ENCODE results near the gene ACSL1.

Gene ACSL1

DNA sequence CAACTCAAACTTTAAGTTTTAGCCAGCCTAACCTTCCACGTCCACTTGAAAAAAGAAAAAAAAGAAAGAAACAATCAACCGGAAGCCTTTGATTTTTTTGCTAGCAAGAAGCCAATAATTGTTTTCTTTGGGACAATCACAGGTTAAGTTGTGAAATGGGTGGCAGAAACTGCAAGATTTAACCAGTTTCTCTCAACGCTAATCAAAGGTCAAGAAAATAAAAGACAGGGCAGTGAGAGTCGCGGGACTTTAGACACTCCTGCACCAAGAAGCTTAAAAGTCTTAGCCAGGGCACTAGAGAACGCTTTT is 1.0 kb downstream of the ACSL1 start:
- H3K27me3 ChIP-seq (ENCODE audit: control insufficient read depth in 1 of 2, insufficient read depth in 2 of 2, low read length in 2 of 2): peaks cover 0 to 4% of the 10 kb centered on the region in 2 donors
- no peaks in the 10 kb centered on the region for H3K36me3 ChIP-seq (ENCODE audit: control insufficient read depth in 1 of 2, insufficient read depth in 2 of 2, low read length in 2 of 2)
- H3K27ac ChIP-seq (ENCODE audit: low read depth, low read length): no peak overlapping the region
- H3K9ac ChIP-seq (ENCODE audit: low read depth in 1 of 2, low read length in 2 of 2): peak overlapping the region; percentile 42 to 59
- H3K4me1 ChIP-seq (ENCODE audit: control insufficient read depth in 1 of 2, insufficient read depth in 2 of 2, low read length in 2 of 2): peaks cover 6 to 10% of the 10 kb centered on the region in 2 donors
- H3K4me3 ChIP-seq (ENCODE audit: low read depth in 1 of 2, low read length in 2 of 2): peak overlapping the region; percentile 67 to 75
- no peaks in the 10 kb centered on the region for H3K9me3 ChIP-seq (ENCODE audit: control insufficient read depth in 1 of 2, low read length in 2 of 2)

- peaks cover 0 to under 1% of the 10 kb centered on the region in 2 donors for H3K27me3 ChIP-seq (ENCODE audit: control insufficient read depth in 1 of 2, insufficient read depth in 2 of 2, low read length in 2 of 2)
- no peak overlapping the region for H3K27ac ChIP-seq (ENCODE audit: low read depth, low read length)
- peak overlapping the region in 1 of 2 donors; percentile 75 for H3K4me3 ChIP-seq (ENCODE audit: low read depth in 1 of 2, low read length in 2 of 2)
- no peaks in the 10 kb centered on the region for H3K36me3 ChIP-seq (ENCODE audit: control insufficient read depth in 1 of 2, insufficient read depth in 2 of 2, low read length in 2 of 2)
- no peak overlapping the region for H3K9ac ChIP-seq (ENCODE audit: low read depth in 1 of 2, low read length in 2 of 2)
- no peaks in the 10 kb centered on the region for H3K9me3 ChIP-seq (ENCODE audit: control insufficient read depth in 1 of 2, low read length in 2 of 2)
- H3K4me1 ChIP-seq (ENCODE audit: control insufficient read depth in 1 of 2, insufficient read depth in 2 of 2, low read length in 2 of 2): peaks cover 6 to 10% of the 10 kb centered on the region in 2 donors
Measured at GRCh38 chr4:184824081-184824775, 1.5 kb downstream of the ACSL1 start.

- H3K4me3 ChIP-seq (ENCODE audit: low read depth in 1 of 2, low read length in 2 of 2): no peak overlapping the region
- H3K9ac ChIP-seq (ENCODE audit: low read depth in 1 of 2, low read length in 2 of 2): no peak overlapping the region
- peaks cover 6 to 10% of the 10 kb centered on the region in 2 donors for H3K4me1 ChIP-seq (ENCODE audit: control insufficient read depth in 1 of 2, insufficient read depth in 2 of 2, low read length in 2 of 2)
- H3K27me3 ChIP-seq (ENCODE audit: control insufficient read depth in 1 of 2, insufficient read depth in 2 of 2, low read length in 2 of 2): no peaks in the 10 kb centered on the region
- no peaks in the 10 kb centered on the region for H3K9me3 ChIP-seq (ENCODE audit: control insufficient read depth in 1 of 2, low read length in 2 of 2)
- H3K36me3 ChIP-seq (ENCODE audit: control insufficient read depth in 1 of 2, insufficient read depth in 2 of 2, low read length in 2 of 2): no peaks in the 10 kb centered on the region
- no peak overlapping the region for H3K27ac ChIP-seq (ENCODE audit: low read depth, low read length)
Measured at GRCh38 chr4:184823014-184823413, 2.8 kb downstream of the ACSL1 start.

DNA sequence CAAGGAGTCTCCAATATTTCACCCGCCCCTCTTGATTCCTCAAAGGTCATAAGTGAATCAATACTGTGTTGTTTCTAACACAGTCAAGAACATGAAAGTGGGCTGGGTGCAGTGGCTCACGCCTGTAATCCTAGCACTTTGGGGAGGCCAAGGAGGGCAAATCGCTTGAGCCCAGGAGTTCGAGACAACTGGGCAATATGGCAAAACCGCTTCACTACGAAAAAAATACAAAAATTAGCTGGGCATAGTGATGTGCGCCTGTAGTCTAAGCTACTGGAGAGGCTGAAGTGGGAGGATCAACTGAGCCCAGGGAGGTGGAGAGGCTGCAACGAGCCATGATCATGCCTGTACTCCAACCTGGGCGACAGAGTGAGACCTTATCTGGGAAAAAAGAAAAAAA is 3.4 kb downstream of the ACSL1 start:
- Histone ChIP-seq H3K27me3 (ENCODE audit: control insufficient read depth in 1 of 2, insufficient read depth in 2 of 2, low read length in 2 of 2) (no peaks in the 10 kb centered on the region), H3K9ac (ENCODE audit: low read depth in 1 of 2, low read length in 2 of 2) (no peak overlapping the region), H3K4me3 (ENCODE audit: low read depth in 1 of 2, low read length in 2 of 2) (no peak overlapping the region), H3K27ac (ENCODE audit: low read depth, low read length) (no peak overlapping the region), H3K4me1 (ENCODE audit: control insufficient read depth in 1 of 2, insufficient read depth in 2 of 2, low read length in 2 of 2) (peaks cover 6 to 10% of the 10 kb centered on the region in 2 donors), H3K36me3 (ENCODE audit: control insufficient read depth in 1 of 2, insufficient read depth in 2 of 2, low read length in 2 of 2) (no peaks in the 10 kb centered on the region), H3K9me3 (ENCODE audit: control insufficient read depth in 1 of 2, low read length in 2 of 2) (no peaks in the 10 kb centered on the region)

- Histone ChIP-seq H3K36me3 (ENCODE audit: control insufficient read depth in 1 of 2, insufficient read depth in 2 of 2, low read length in 2 of 2) (no peaks in the 10 kb centered on the region), H3K9me3 (ENCODE audit: control insufficient read depth in 1 of 2, low read length in 2 of 2) (no peaks in the 10 kb centered on the region), H3K4me1 (ENCODE audit: control insufficient read depth in 1 of 2, insufficient read depth in 2 of 2, low read length in 2 of 2) (peaks cover 6 to 7% of the 10 kb centered on the region in 2 donors), H3K9ac (ENCODE audit: low read depth in 1 of 2, low read length in 2 of 2) (no peak overlapping the region), H3K4me3 (ENCODE audit: low read depth in 1 of 2, low read length in 2 of 2) (no peak overlapping the region), H3K27me3 (ENCODE audit: control insufficient read depth in 1 of 2, insufficient read depth in 2 of 2, low read length in 2 of 2) (no peaks in the 10 kb centered on the region), H3K27ac (ENCODE audit: low read depth, low read length) (no peak overlapping the region)
Measured at GRCh38 chr4:184821242-184821641, 4.5 kb downstream of the ACSL1 start.

DNA sequence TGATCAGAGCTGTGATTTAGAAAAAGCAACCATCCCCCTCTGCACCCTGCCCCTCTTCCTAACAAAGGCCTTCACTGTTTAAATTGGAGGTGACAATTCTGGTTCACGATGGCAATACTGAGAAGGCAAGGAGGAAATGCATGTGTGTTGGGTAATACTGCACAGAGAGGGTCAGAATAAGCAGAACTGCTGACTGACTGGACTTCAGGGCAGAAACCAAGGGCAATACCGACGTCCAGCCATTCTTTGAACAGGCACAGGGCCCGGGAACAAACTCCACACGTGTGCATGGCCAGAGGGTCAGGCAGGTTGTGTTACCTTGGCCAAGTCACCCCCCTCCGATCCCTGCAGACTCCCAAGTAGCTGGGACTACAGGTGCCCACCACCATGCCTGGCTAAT is 6.0 kb downstream of the ACSL1 start:
- Histone ChIP-seq H3K36me3 (ENCODE audit: control insufficient read depth in 1 of 2, insufficient read depth in 2 of 2, low read length in 2 of 2) (no peaks in the 10 kb centered on the region), H3K9me3 (ENCODE audit: control insufficient read depth in 1 of 2, low read length in 2 of 2) (no peaks in the 10 kb centered on the region), H3K9ac (ENCODE audit: low read depth in 1 of 2, low read length in 2 of 2) (no peak overlapping the region), H3K4me1 (ENCODE audit: control insufficient read depth in 1 of 2, insufficient read depth in 2 of 2, low read length in 2 of 2) (peaks cover 11 to 16% of the 10 kb centered on the region in 2 donors), H3K4me3 (ENCODE audit: low read depth in 1 of 2, low read length in 2 of 2) (no peak overlapping the region), H3K27ac (ENCODE audit: low read depth, low read length) (no peak overlapping the region), H3K27me3 (ENCODE audit: control insufficient read depth in 1 of 2, insufficient read depth in 2 of 2, low read length in 2 of 2) (no peaks in the 10 kb centered on the region)

DNA sequence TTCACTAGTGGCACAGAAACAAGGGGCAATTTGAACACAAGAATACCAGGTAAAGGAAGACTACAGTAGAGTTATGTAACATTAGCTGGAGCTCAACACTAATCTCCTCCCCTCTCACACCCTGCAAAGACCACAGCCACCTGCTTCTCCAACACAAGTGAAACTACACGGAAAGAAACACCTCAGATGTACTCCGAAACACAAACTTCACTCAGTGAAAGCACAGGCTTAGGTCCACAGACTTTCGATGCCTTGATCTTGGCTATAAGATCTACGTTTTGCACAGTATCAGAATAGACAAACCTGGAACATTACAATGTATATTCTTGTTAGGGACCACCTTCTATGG is 7.6 kb downstream of the ACSL1 start:
- Histone ChIP-seq H3K9me3 (ENCODE audit: control insufficient read depth in 1 of 2, low read length in 2 of 2) (no peaks in the 10 kb centered on the region), H3K27ac (ENCODE audit: low read depth, low read length) (no peak overlapping the region), H3K4me3 (ENCODE audit: low read depth in 1 of 2, low read length in 2 of 2) (no peak overlapping the region), H3K4me1 (ENCODE audit: control insufficient read depth in 1 of 2, insufficient read depth in 2 of 2, low read length in 2 of 2) (peaks cover 16% of the 10 kb centered on the region in 2 donors), H3K9ac (ENCODE audit: low read depth in 1 of 2, low read length in 2 of 2) (no peak overlapping the region), H3K27me3 (ENCODE audit: control insufficient read depth in 1 of 2, insufficient read depth in 2 of 2, low read length in 2 of 2) (no peaks in the 10 kb centered on the region), H3K36me3 (ENCODE audit: control insufficient read depth in 1 of 2, insufficient read depth in 2 of 2, low read length in 2 of 2) (no peaks in the 10 kb centered on the region)

GRCh38 chr4:184817494-184818215 is 8.1 kb downstream of the ACSL1 start:
- Histone ChIP-seq H3K4me3 (ENCODE audit: low read depth in 1 of 2, low read length in 2 of 2) (no peak overlapping the region), H3K9ac (ENCODE audit: low read depth in 1 of 2, low read length in 2 of 2) (no peak overlapping the region), H3K4me1 (ENCODE audit: control insufficient read depth in 1 of 2, insufficient read depth in 2 of 2, low read length in 2 of 2) (peaks cover 16% of the 10 kb centered on the region in 2 donors), H3K27ac (ENCODE audit: low read depth, low read length) (no peak overlapping the region), H3K36me3 (ENCODE audit: control insufficient read depth in 1 of 2, insufficient read depth in 2 of 2, low read length in 2 of 2) (no peaks in the 10 kb centered on the region), H3K9me3 (ENCODE audit: control insufficient read depth in 1 of 2, low read length in 2 of 2) (no peaks in the 10 kb centered on the region), H3K27me3 (ENCODE audit: control insufficient read depth in 1 of 2, insufficient read depth in 2 of 2, low read length in 2 of 2) (no peaks in the 10 kb centered on the region)

- Histone ChIP-seq H3K4me3 (ENCODE audit: low read depth in 1 of 2, low read length in 2 of 2) (no peak overlapping the region), H3K4me1 (ENCODE audit: control insufficient read depth in 1 of 2, insufficient read depth in 2 of 2, low read length in 2 of 2) (peaks cover 16% of the 10 kb centered on the region in 2 donors), H3K27me3 (ENCODE audit: control insufficient read depth in 1 of 2, insufficient read depth in 2 of 2, low read length in 2 of 2) (no peaks in the 10 kb centered on the region), H3K27ac (ENCODE audit: low read depth, low read length) (no peak overlapping the region), H3K9ac (ENCODE audit: low read depth in 1 of 2, low read length in 2 of 2) (no peak overlapping the region), H3K36me3 (ENCODE audit: control insufficient read depth in 1 of 2, insufficient read depth in 2 of 2, low read length in 2 of 2) (no peaks in the 10 kb centered on the region), H3K9me3 (ENCODE audit: control insufficient read depth in 1 of 2, low read length in 2 of 2) (no peaks in the 10 kb centered on the region)
Measured at GRCh38 chr4:184816962-184817361, 8.8 kb downstream of the ACSL1 start.

- Histone ChIP-seq H3K4me1 (ENCODE audit: control insufficient read depth in 1 of 2, insufficient read depth in 2 of 2, low read length in 2 of 2) (peaks cover 16% of the 10 kb centered on the region in 2 donors), H3K9ac (ENCODE audit: low read depth in 1 of 2, low read length in 2 of 2) (peak overlapping the region; percentile 5 to 20), H3K27ac (ENCODE audit: low read depth, low read length) (no peak overlapping the region), H3K4me3 (ENCODE audit: low read depth in 1 of 2, low read length in 2 of 2) (peak overlapping the region; percentile 38 to 44), H3K36me3 (ENCODE audit: control insufficient read depth in 1 of 2, insufficient read depth in 2 of 2, low read length in 2 of 2) (no peaks in the 10 kb centered on the region), H3K9me3 (ENCODE audit: control insufficient read depth in 1 of 2, low read length in 2 of 2) (no peaks in the 10 kb centered on the region), H3K27me3 (ENCODE audit: control insufficient read depth in 1 of 2, insufficient read depth in 2 of 2, low read length in 2 of 2) (no peaks in the 10 kb centered on the region)
Measured at GRCh38 chr4:184815046-184815877, 10.5 kb downstream of the ACSL1 start.
